A549 (cell line): ENCODE results near the gene FRYL. TPM values are rescaled to one million over a fixed set of nuclear protein-coding genes. Genes with fewer than 3 reads are reported as not detected.

ENCODE experiments used
- ATAC-seq, 2 experiments: fragments of 200-7000 bp in 1 of 2; fragments of >200 bp in 1 of 2; cut with Nextera tagmentation in 1 of 2; cut with Tn5 transposase in 1 of 2; 3 replicates each; pipeline versions ENCODE4 v1.8.0 to v1.9.1; 2018 to 2020; ENCODE audit warnings: mild to moderate bottlenecking in 1 of 2, moderate library complexity in 1 of 2
- CTCF ChIA-PET: fragments of 300-600 bp; sonication (Branson Sonifier 250); formaldehyde crosslinking; extraction: SDS; loops from one replicate; lab custom pipeline; 2021; ENCODE audit warnings: antibody characterized with exemption, inconsistent platforms; lab: Yijun Ruan, JAX
- POLR2A ChIA-PET: fragments of 350-600 bp; formaldehyde crosslinking; extraction: SDS; loops from one replicate; lab custom pipeline; 2021; ENCODE audit warnings: antibody characterized with exemption, inconsistent platforms; lab: Yijun Ruan, JAX
- DNase-seq, 2 experiments: peaks; one replicate each; pipeline versions ENCODE4 v3.0.0 to v3.0.0-alpha.2; 2011 to 2016; ENCODE audit warnings: low read depth in 1 of 2, low spot score in 1 of 2
- FAIRE-seq: peaks from 2 replicates; lab custom pipeline; 2011; peaks lifted over from hg19 to GRCh38; lab: Jason Lieb, UNC
- H3K27ac ChIP-seq, 2 experiments: fragments of >200 bp; sonication (Bioruptor Twin); formaldehyde crosslinking; 3 replicates each; pipeline ENCODE4 v1.5.1; 2016 to 2017
- H3K4me1 ChIP-seq: fragments of >200 bp; sonication (Bioruptor Twin); formaldehyde crosslinking; 3 replicates; pipeline ENCODE4 v1.6.1; 2016
- H3K4me2 ChIP-seq: fragments of >200 bp; sonication (Bioruptor Twin); formaldehyde crosslinking; 3 replicates; pipeline ENCODE4 v1.6.1; 2016
- H3K4me3 ChIP-seq: fragments of >200 bp; sonication (Bioruptor Twin); formaldehyde crosslinking; 3 replicates; pipeline ENCODE4 v1.5.1; 2016
- H3K9me3 ChIP-seq: fragments of >200 bp; sonication (Bioruptor Twin); formaldehyde crosslinking; 3 replicates; pipeline ENCODE4 v1.6.1; 2016
- ATOH8 ChIP-seq: fragments of 250-450 bp; sonication (Bioruptor Pico); IDR thresholded peaks from 2 replicates; pipeline ENCODE4 v1.5.0; 2020; ENCODE audit warnings: low read depth, mild to moderate bottlenecking, moderate library complexity
- CEBPB ChIP-seq, 2 experiments: fragments of >200 bp in 1 of 2; sonication (Bioruptor Twin) in 1 of 2; formaldehyde crosslinking in 1 of 2; IDR thresholded peaks; 2 replicates each; pipeline ENCODE4 v1.6.1; 2012 to 2016
- EHF ChIP-seq: fragments of 250-450 bp; sonication (Bioruptor Pico); IDR thresholded peaks from 2 replicates; pipeline ENCODE4 v1.5.0; 2020; ENCODE audit warnings: mild to moderate bottlenecking
- ELK1 ChIP-seq: fragments of 150-350 bp; IDR thresholded peaks from 2 replicates; pipeline ENCODE4 v1.6.1; 2014; ENCODE audit warnings: low read depth, mild to moderate bottlenecking, low read length
- ESRRA ChIP-seq: fragments of 150-350 bp; IDR thresholded peaks from 2 replicates; pipeline ENCODE4 v1.6.1; 2014; ENCODE audit warnings: mild to moderate bottlenecking, low read length, borderline replicate concordance
- JUN ChIP-seq, 2 experiments: fragments of >200 bp; sonication (Bioruptor Twin); formaldehyde crosslinking; IDR thresholded peaks; 2 replicates in 1 of 2; 3 replicates in 1 of 2; pipeline ENCODE4 v1.6.1; 2016 to 2017
- KDM1A ChIP-seq: fragments of 200-600 bp; sonication (generic); IDR thresholded peaks from 2 replicates; pipeline ENCODE4 v1.6.1; 2016; ENCODE audit warnings: low read depth, mild to moderate bottlenecking
- MAFK ChIP-seq: fragments of 450-650 bp; IDR thresholded peaks from 2 replicates; pipeline ENCODE4 v1.6.1; 2014; ENCODE audit not compliant: partially characterized antibody
- MAX ChIP-seq: IDR thresholded peaks from 2 replicates; pipeline ENCODE4 v1.6.1; 2012
- PBX3 ChIP-seq: IDR thresholded peaks from 2 replicates; pipeline ENCODE4 v1.6.1; 2012
- RAD21 ChIP-seq, 2 experiments: fragments of >200 bp in 1 of 2; sonication (Bioruptor Twin) in 1 of 2; formaldehyde crosslinking in 1 of 2; IDR thresholded peaks in 1 of 2; conservative IDR thresholded peaks in 1 of 2; 2 replicates in 1 of 2; 3 replicates in 1 of 2; pipeline ENCODE4 v1.6.1; 2012 to 2018; ENCODE audit warnings: inconsistent platforms in 1 of 2
- RARB ChIP-seq: fragments of 250-450 bp; sonication (Bioruptor Pico); IDR thresholded peaks from 2 replicates; pipeline ENCODE4 v1.8.0; 2021; ENCODE audit warnings: mild to moderate bottlenecking, moderate library complexity
- REST ChIP-seq: fragments of 200-600 bp; sonication (generic); IDR thresholded peaks from 2 replicates; pipeline ENCODE4 v1.6.1; 2016; ENCODE audit warnings: antibody characterized with exemption, mild to moderate bottlenecking, moderate library complexity
- RFX5 ChIP-seq: fragments of 450-650 bp; IDR thresholded peaks from 2 replicates; pipeline ENCODE4 v1.7.1; 2014; ENCODE audit warnings: antibody characterized with exemption, mild to moderate bottlenecking, moderate library complexity
- SMC3 ChIP-seq: fragments of >200 bp; sonication (Bioruptor Twin); formaldehyde crosslinking; IDR thresholded peaks from 3 replicates; pipeline ENCODE4 v1.6.1; 2018; ENCODE audit warnings: inconsistent platforms
- USF2 ChIP-seq: fragments of 450-650 bp; IDR thresholded peaks from 2 replicates; pipeline ENCODE4 v1.6.1; 2014; ENCODE audit warnings: antibody characterized with exemption
- ZC3H11A ChIP-seq: fragments of 450-650 bp; IDR thresholded peaks from 2 replicates; pipeline ENCODE4 v1.6.1; 2014; ENCODE audit warnings: antibody characterized with exemption, mild to moderate bottlenecking
- WGBS: methylation state at CpG from one replicate; pipeline ENCODE4 v1.1.6; 2017; ENCODE audit errors: missing lambda C conversion rate; 5-methylcytosine and 5-hydroxymethylcytosine counted together
- polyA plus RNA-seq, 4 experiments: library from polyadenylated mRNA; depleted of rRNA in 3 of 4; stranded (reverse); fragments of >200 nt; fragmentation: RNase III in 1 of 4; extraction: RNeasy Plus Mini Kit Qiagen cat#74134 plus additional on column Dnase treatment in 1 of 4; gene quantifications; 2 replicates in 3 of 4; 3 replicates in 1 of 4; pipeline ENCODE4 v1.2.3, GENCODE V29; 2011 to 2017

The FRYL gene
- polyA plus RNA-seq, 2 of the 4 experiments (the other 2 are of a cell fraction) = 7.1 to 21.1 TPM

GRCh38 chr4:48604527-48604926 lies 175.6 kb downstream of the FRYL start:
- Histone ChIP-seq H3K9me3 (no peaks in the 10 kb centered on the region), H3K4me3 (no peak overlapping the region), H3K4me1 (peaks cover 26% of the 10 kb centered on the region), H3K4me2 (no peak overlapping the region), H3K27ac (peak overlapping the region in 1 of 2 experiments; percentile 56; a peak in 1 of 6 replicates)
- POLR2A ChIA-PET = no interaction called here
- no peak for TF ChIP-seq KDM1A
- no peak for TF ChIP-seq MAFK
- TF ChIP-seq ZC3H11A = no peak
- no peak for TF ChIP-seq RFX5
- TF ChIP-seq REST = no peak
- TF ChIP-seq SMC3 = no peak
- no peak for TF ChIP-seq JUN (IDR thresholded peaks at IDR 0.05)
- TF ChIP-seq USF2 = no peak
- TF ChIP-seq CEBPB (IDR thresholded peaks at IDR 0.05) = no peak
- no peak for TF ChIP-seq MAX
- TF ChIP-seq RARB (CRISPR knock-in tag) = no peak
- TF ChIP-seq ATOH8 (CRISPR knock-in tag) = no peak
- TF ChIP-seq ESRRA = no peak
- no peak for TF ChIP-seq ELK1
- TF ChIP-seq RAD21 (conservative IDR thresholded peaks at IDR 0.05 in 1 of 2, IDR thresholded peaks at IDR 0.05 in 1 of 2) = no peak
- CTCF ChIA-PET = no interaction called here
- ATAC-seq (no peak), DNase-seq (no peak), FAIRE-seq (no peak)
- WGBS = 95% methylated on average over 4 of the region's 4 CpGs

- 96% methylated on average over 1 of the region's 1 CpG for WGBS
- DNase-seq (no peak), ATAC-seq (no peak), FAIRE-seq (no peak)
- Histone ChIP-seq H3K9me3 (no peaks in the 10 kb centered on the region), H3K4me2 (peak overlapping the region; percentile 68), H3K4me1 (peaks cover 26% of the 10 kb centered on the region), H3K27ac (peak overlapping the region in 1 of 2 experiments; percentile 56; a peak in 1 of 6 replicates), H3K4me3 (no peak overlapping the region)
- ChIA-PET POLR2A (no interaction called here), CTCF (no interaction called here)
- TF ChIP-seq ZC3H11A (no peak), EHF (no peak), RAD21 (conservative IDR thresholded peaks at IDR 0.05 in 1 of 2, IDR thresholded peaks at IDR 0.05 in 1 of 2) (no peak), PBX3 (no peak)
Measured at GRCh38 chr4:48604041-48604440, 176.0 kb downstream of the FRYL start.
